ENCODE data around the gene C1orf53. TPM values are rescaled to one million over a fixed set of nuclear protein-coding genes. Genes with fewer than 3 reads are reported as not detected.

Gene C1orf53
- total RNA-seq, 5 donors from 2014 or later (not counting 1 experiment from before 2014, with no cell fraction given) = not detected

- Mint-ChIP-seq H3K36me3 (no peaks in the 10 kb centered on the region), H3K4me1 (peaks cover 2 to 11% (median 9%) of the 10 kb centered on the region in 3 donors), H3K27me3 (peaks cover 0 to 1% of the 10 kb centered on the region in 2 donors), H3K9me3 (peaks cover 0 to 2% (median 0%) of the 10 kb centered on the region in 3 donors), H3K4me3 (no peak overlapping the region), H3K27ac (no peak overlapping the region)
- peaks cover 2 to 3% of the 10 kb centered on the region in 2 experiments for H3K4me1 ChIP-seq (ENCODE audit: control insufficient read depth in 1 of 2, extremely low read depth in 1 of 2, insufficient read depth in 2 of 2, low read length in 2 of 2)
- ATAC-seq (replicated peaks in 1 of 4) (no peak), DNase-seq (no peak)
- no peaks in the 10 kb centered on the region for H3K36me3 ChIP-seq (ENCODE audit: control insufficient read depth in 2 of 2, extremely low read depth in 1 of 2, insufficient read depth in 1 of 2, low read length in 1 of 2)
- H3K4me3 ChIP-seq (ENCODE audit: control insufficient read depth in 1 of 2, extremely low read depth in 1 of 2, low read length in 1 of 2) = no peak overlapping the region
- no peaks in the 10 kb centered on the region for H3K9me3 ChIP-seq
- POLR2A ChIA-PET = no interaction called here
- CTCF ChIA-PET = interaction anchor here in 1 of 2 donors (0.7 kb wide), 1 partner anchor 433 kb away, joined by 3 read pairs; no protein-coding TSS in a partner anchor
- H3K27ac ChIP-seq (ENCODE audit: low read length) = no peak overlapping the region
- H3K27me3 ChIP-seq (replicated peaks in 1 of 2; ENCODE audit: control insufficient read depth in 2 of 2, extremely low read depth in 1 of 2, insufficient read depth in 2 of 2, low read length in 1 of 2) = no peaks in the 10 kb centered on the region
- no CpG with 5 or more reads among the region's 4 CpGs for WGBS (ENCODE audit: insufficient coverage)
Observed at GRCh38 chr1:197954718-197955418, 52.4 kb downstream of the C1orf53 start.

- ChIA-PET CTCF (no interaction called here), POLR2A (interaction anchor here in 1 of 2 donors (0.6 kb wide), 1 partner anchor 105 kb away, joined by 4 read pairs; no protein-coding TSS in a partner anchor)
- peaks cover 0 to 8% (median 4%) of the 10 kb centered on the region in 3 donors for H3K4me1 Mint-ChIP-seq
Observed at GRCh38 chr1:197955486-197956394, 53.3 kb downstream of the C1orf53 start.

More at GRCh38 chr1:197955486-197956394, 53.3 kb downstream of the C1orf53 start:
- Mint-ChIP-seq H3K27ac (no peak overlapping the region), H3K36me3 (no peaks in the 10 kb centered on the region), H3K9me3 (no peaks in the 10 kb centered on the region), H3K27me3 (peaks cover 0 to 1% of the 10 kb centered on the region in 2 donors), H3K4me3 (no peak overlapping the region)
- H3K27me3 ChIP-seq (replicated peaks in 1 of 2; ENCODE audit: control insufficient read depth in 2 of 2, extremely low read depth in 1 of 2, insufficient read depth in 2 of 2, low read length in 1 of 2) = no peaks in the 10 kb centered on the region
- peaks cover 0 to 3% of the 10 kb centered on the region in 2 experiments for H3K4me1 ChIP-seq (ENCODE audit: control insufficient read depth in 1 of 2, extremely low read depth in 1 of 2, insufficient read depth in 2 of 2, low read length in 2 of 2)
- ATAC-seq (replicated peaks in 1 of 4) (no peak), DNase-seq (no peak)
- no peak overlapping the region for H3K27ac ChIP-seq (ENCODE audit: low read length)
- no peaks in the 10 kb centered on the region for H3K36me3 ChIP-seq (ENCODE audit: control insufficient read depth in 2 of 2, extremely low read depth in 1 of 2, insufficient read depth in 1 of 2, low read length in 1 of 2)
- no peak overlapping the region for H3K4me3 ChIP-seq (ENCODE audit: control insufficient read depth in 1 of 2, extremely low read depth in 1 of 2, low read length in 1 of 2)
- WGBS (ENCODE audit: insufficient coverage) = no CpG with 5 or more reads among the region's 4 CpGs
- no peaks in the 10 kb centered on the region for H3K9me3 ChIP-seq

Other genes starting within 250 kb of the C1orf53 start
- 10 to 100 TPM; 13.6 to 29.8 (median 15.8) TPM for gene DENND1B, start 127.2 kb upstream of the C1orf53 start, total RNA-seq
- not detected for gene LHX9, start 14.7 kb downstream of the C1orf53 start, total RNA-seq

Measured in T-cell (primary cell).